ENCODE results near the gene RTN4IP1. TPM values are rescaled to one million over a fixed set of nuclear protein-coding genes. Genes with fewer than 3 reads are reported as not detected.

RTN4IP1 gene
- polyA plus RNA-seq, 1 donor from 2014 or later: 8.5 TPM

DNA sequence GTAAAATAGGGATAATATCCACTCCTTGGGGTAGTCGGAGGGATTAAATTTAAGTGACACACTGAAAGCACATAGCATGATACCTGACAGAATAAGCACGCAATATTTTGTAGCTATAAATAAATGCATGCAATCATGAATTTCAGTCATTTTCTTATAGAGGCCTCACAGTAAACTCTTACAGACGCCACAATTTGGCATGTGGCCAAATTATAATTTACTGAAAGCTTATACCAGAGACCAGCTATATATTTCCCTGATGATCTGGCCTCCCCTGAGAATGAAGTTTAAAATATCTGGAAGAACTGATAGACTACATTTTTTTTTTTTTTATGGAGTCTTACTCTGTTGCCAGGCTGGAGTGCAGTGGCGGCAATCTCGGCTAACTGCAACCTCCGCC is 40.9 kb upstream of the RTN4IP1 start:
- Histone ChIP-seq H3K9me2 (ENCODE audit: insufficient read depth, low read length) (no peaks in the 10 kb centered on the region), H3K36me3 (ENCODE audit: insufficient read depth, low read length) (peaks cover 7% of the 10 kb centered on the region), H3K9ac (ENCODE audit: low read length) (no peak overlapping the region), H3K9me3 (ENCODE audit: low read length) (no peaks in the 10 kb centered on the region), H3K4me3 (ENCODE audit: low read length) (no peak overlapping the region), H4K20me1 (ENCODE audit: insufficient read depth) (no peaks in the 10 kb centered on the region), H3K27ac (ENCODE audit: low read length) (no peak overlapping the region), H3F3A (ENCODE audit: insufficient read depth, low read length, poor library complexity, severe bottlenecking) (no peaks in the 10 kb centered on the region), H3K79me2 (replicated peaks; ENCODE audit: insufficient read depth, low read length) (no peaks in the 10 kb centered on the region), H2AFZ (ENCODE audit: low read depth, low read length) (no peak overlapping the region), H3K27me3 (ENCODE audit: insufficient read depth, low read depth, low read length) (no peaks in the 10 kb centered on the region), H3K4me2 (ENCODE audit: low read length) (no peak overlapping the region)
- TF ChIP-seq, protein P1, sequence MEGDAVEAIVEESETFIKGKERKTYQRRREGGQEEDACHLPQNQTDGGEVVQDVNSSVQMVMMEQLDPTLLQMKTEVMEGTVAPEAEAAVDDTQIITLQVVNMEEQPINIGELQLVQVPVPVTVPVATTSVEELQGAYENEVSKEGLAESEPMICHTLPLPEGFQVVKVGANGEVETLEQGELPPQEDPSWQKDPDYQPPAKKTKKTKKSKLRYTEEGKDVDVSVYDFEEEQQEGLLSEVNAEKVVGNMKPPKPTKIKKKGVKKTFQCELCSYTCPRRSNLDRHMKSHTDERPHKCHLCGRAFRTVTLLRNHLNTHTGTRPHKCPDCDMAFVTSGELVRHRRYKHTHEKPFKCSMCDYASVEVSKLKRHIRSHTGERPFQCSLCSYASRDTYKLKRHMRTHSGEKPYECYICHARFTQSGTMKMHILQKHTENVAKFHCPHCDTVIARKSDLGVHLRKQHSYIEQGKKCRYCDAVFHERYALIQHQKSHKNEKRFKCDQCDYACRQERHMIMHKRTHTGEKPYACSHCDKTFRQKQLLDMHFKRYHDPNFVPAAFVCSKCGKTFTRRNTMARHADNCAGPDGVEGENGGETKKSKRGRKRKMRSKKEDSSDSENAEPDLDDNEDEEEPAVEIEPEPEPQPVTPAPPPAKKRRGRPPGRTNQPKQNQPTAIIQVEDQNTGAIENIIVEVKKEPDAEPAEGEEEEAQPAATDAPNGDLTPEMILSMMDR (IDR thresholded peaks at IDR 0.05; ENCODE audit: poor library complexity, severe bottlenecking): no peak
- no peak for TF ChIP-seq POLR2AphosphoS5 (IDR thresholded peaks at IDR 0.05)
- no peak for TF ChIP-seq SMC3 (conservative IDR thresholded peaks at IDR 0.05; ENCODE audit: poor library complexity)
- TF ChIP-seq EZH2 (IDR thresholded peaks at IDR 0.05; ENCODE audit: borderline replicate concordance, insufficient read depth, low read length, poor library complexity, severe bottlenecking): no peak
- TF ChIP-seq TAF1 (IDR thresholded peaks at IDR 0.05; ENCODE audit: low read depth): no peak
- TF ChIP-seq EP300 (conservative IDR thresholded peaks at IDR 0.05; ENCODE audit: poor library complexity, severe bottlenecking): no peak
- TF ChIP-seq RAD21 (conservative IDR thresholded peaks at IDR 0.05): no peak
- TF ChIP-seq, protein P2, sequence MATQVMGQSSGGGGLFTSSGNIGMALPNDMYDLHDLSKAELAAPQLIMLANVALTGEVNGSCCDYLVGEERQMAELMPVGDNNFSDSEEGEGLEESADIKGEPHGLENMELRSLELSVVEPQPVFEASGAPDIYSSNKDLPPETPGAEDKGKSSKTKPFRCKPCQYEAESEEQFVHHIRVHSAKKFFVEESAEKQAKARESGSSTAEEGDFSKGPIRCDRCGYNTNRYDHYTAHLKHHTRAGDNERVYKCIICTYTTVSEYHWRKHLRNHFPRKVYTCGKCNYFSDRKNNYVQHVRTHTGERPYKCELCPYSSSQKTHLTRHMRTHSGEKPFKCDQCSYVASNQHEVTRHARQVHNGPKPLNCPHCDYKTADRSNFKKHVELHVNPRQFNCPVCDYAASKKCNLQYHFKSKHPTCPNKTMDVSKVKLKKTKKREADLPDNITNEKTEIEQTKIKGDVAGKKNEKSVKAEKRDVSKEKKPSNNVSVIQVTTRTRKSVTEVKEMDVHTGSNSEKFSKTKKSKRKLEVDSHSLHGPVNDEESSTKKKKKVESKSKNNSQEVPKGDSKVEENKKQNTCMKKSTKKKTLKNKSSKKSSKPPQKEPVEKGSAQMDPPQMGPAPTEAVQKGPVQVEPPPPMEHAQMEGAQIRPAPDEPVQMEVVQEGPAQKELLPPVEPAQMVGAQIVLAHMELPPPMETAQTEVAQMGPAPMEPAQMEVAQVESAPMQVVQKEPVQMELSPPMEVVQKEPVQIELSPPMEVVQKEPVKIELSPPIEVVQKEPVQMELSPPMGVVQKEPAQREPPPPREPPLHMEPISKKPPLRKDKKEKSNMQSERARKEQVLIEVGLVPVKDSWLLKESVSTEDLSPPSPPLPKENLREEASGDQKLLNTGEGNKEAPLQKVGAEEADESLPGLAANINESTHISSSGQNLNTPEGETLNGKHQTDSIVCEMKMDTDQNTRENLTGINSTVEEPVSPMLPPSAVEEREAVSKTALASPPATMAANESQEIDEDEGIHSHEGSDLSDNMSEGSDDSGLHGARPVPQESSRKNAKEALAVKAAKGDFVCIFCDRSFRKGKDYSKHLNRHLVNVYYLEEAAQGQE (IDR thresholded peaks at IDR 0.05; ENCODE audit: borderline replicate concordance): no peak
- no peak for TF ChIP-seq MXI1 (conservative IDR thresholded peaks at IDR 0.05; ENCODE audit: poor library complexity, severe bottlenecking)

DNA sequence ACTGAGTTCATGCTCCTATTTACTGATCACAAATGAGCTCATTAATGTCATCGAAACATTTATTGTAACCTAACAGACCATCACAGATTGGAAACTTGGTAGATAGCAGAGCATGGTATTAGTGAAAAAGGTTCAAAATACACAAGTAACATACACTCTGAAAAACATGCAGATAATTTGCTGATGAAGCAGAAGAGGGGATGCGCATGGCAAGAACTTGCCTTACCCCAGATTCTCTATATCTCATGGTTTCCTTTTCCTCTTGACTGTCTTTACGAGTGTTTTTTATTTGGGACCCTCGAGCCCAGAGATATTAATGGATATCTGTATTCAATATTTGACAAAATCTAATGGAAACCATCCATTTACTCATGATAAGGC is 37.7 kb upstream of the RTN4IP1 start:
- H3K4me2 ChIP-seq (ENCODE audit: low read length): no peak overlapping the region
- H2AFZ ChIP-seq (ENCODE audit: low read depth, low read length): no peak overlapping the region
- TF ChIP-seq POLR2AphosphoS5 (IDR thresholded peaks at IDR 0.05) (no peak), EZH2 (IDR thresholded peaks at IDR 0.05; ENCODE audit: borderline replicate concordance, insufficient read depth, low read length, poor library complexity, severe bottlenecking) (no peak), MXI1 (conservative IDR thresholded peaks at IDR 0.05; ENCODE audit: poor library complexity, severe bottlenecking) (no peak), RAD21 (conservative IDR thresholded peaks at IDR 0.05) (no peak), TAF1 (IDR thresholded peaks at IDR 0.05; ENCODE audit: low read depth) (no peak), EP300 (conservative IDR thresholded peaks at IDR 0.05; ENCODE audit: poor library complexity, severe bottlenecking) (no peak)
- TF ChIP-seq, protein P1 (IDR thresholded peaks at IDR 0.05; ENCODE audit: poor library complexity, severe bottlenecking): no peak
- TF ChIP-seq, protein P2 (IDR thresholded peaks at IDR 0.05; ENCODE audit: borderline replicate concordance): no peak
- no peaks in the 10 kb centered on the region for H3K27me3 ChIP-seq (ENCODE audit: insufficient read depth, low read depth, low read length)
- peaks cover 7% of the 10 kb centered on the region for H3K36me3 ChIP-seq (ENCODE audit: insufficient read depth, low read length)
- H4K20me1 ChIP-seq (ENCODE audit: insufficient read depth): no peaks in the 10 kb centered on the region
- H3F3A ChIP-seq (ENCODE audit: insufficient read depth, low read length, poor library complexity, severe bottlenecking): no peaks in the 10 kb centered on the region
- H3K9me2 ChIP-seq (ENCODE audit: insufficient read depth, low read length): no peaks in the 10 kb centered on the region
- H3K4me3 ChIP-seq (ENCODE audit: low read length): no peak overlapping the region
- H3K27ac ChIP-seq (ENCODE audit: low read length): no peak overlapping the region
- no peaks in the 10 kb centered on the region for H3K9me3 ChIP-seq (ENCODE audit: low read length)
- no peaks in the 10 kb centered on the region for H3K79me2 ChIP-seq (replicated peaks; ENCODE audit: insufficient read depth, low read length)
- H3K9ac ChIP-seq (ENCODE audit: low read length): no peak overlapping the region
